HepG2 (cell line): ENCODE measurements around the gene GRID1. TPM values are rescaled to one million over a fixed set of nuclear protein-coding genes. Genes with fewer than 3 reads are reported as not detected.

Experiments used
- ATAC-seq: fragments of 200-7000 bp; cut with Tn5 transposase; 3 replicates; pipeline ENCODE4 v1.9.1; 2020; ENCODE audit warnings: mild to moderate bottlenecking, moderate library complexity
- BruUV-seq: library from RNA; stranded (reverse); fragments of 400-500 nt; replicated peaks from 2 replicates; lab custom pipeline; 2021; lab: Mats Ljungman, UMichigan
- CTCF ChIA-PET: fragments of 300-600 bp; formaldehyde crosslinking; extraction: SDS; loops from one replicate; lab custom pipeline; 2021; ENCODE audit warnings: low total read pairs, inconsistent platforms, low intra/inter-chr PET ratio; lab: Yijun Ruan, JAX
- POLR2A ChIA-PET: fragments of 350-600 bp; sonication (Branson Sonifier 250); formaldehyde crosslinking; loops from one replicate; lab custom pipeline; 2020; ENCODE audit warnings: antibody characterized with exemption, inconsistent platforms; lab: Yijun Ruan, JAX
- DNase-seq: peaks from one replicate; pipeline ENCODE4 v3.0.0-alpha.2; 2015; ENCODE audit warnings: low spot score
- FAIRE-seq: peaks from 3 replicates; lab custom pipeline; 2011; peaks lifted over from hg19 to GRCh38; lab: Jason Lieb, UNC
- H2AFZ ChIP-seq: one replicate; pipeline ENCODE4 v1.6.1; 2011; ENCODE audit warnings: low read length, inconsistent platforms
- H3K27ac ChIP-seq: fragments of 300-600 bp; 3 replicates; pipeline ENCODE4 v1.8.0; 2011; ENCODE audit warnings: mixed run types, mild to moderate bottlenecking, mixed read lengths, low read length, inconsistent platforms; ENCODE audit not compliant: insufficient read depth; ENCODE audit errors: extremely low read length
- H3K27me3 ChIP-seq, 2 experiments: fragments of 200-600 bp in 1 of 2; 2 replicates in 1 of 2; 3 replicates in 1 of 2; pipeline versions ENCODE4 v1.6.0 to v1.8.0; 2011; ENCODE audit warnings: low read length in 2 of 2, mild to moderate bottlenecking in 2 of 2, moderate library complexity in 2 of 2, inconsistent platforms in 1 of 2; ENCODE audit not compliant: insufficient read depth in 2 of 2, control insufficient read depth in 1 of 2
- H3K36me3 ChIP-seq, 2 experiments: fragments of 200-600 bp in 1 of 2; replicated peaks in 1 of 2; 2 replicates in 1 of 2; 3 replicates in 1 of 2; pipeline versions ENCODE4 v1.5.1 to v1.8.0; 2011; ENCODE audit warnings: low read length in 2 of 2, inconsistent platforms in 1 of 2; ENCODE audit not compliant: insufficient read depth in 2 of 2, control insufficient read depth in 1 of 2
- H3K4me1 ChIP-seq: 2 replicates; pipeline ENCODE4 v1.5.1; 2012; ENCODE audit warnings: low read length, inconsistent platforms; ENCODE audit not compliant: insufficient read depth
- H3K4me2 ChIP-seq: 2 replicates; pipeline ENCODE4 v1.6.0; 2011; ENCODE audit warnings: low read depth, low read length, inconsistent platforms
- H3K4me3 ChIP-seq, 3 experiments: fragments of 200-600 bp in 1 of 3; sonication (generic), shearing (Covaris generic) in 1 of 3; replicated peaks in 1 of 3; 2 replicates each; pipeline ENCODE4 v1.5.1; 2011 to 2016; ENCODE audit warnings: low read length in 3 of 3, inconsistent platforms in 2 of 3, low read depth in 2 of 3, mild to moderate bottlenecking in 2 of 3, control low read depth in 1 of 3, mixed read lengths in 1 of 3; ENCODE audit not compliant: insufficient read depth in 1 of 3
- H3K79me2 ChIP-seq: one replicate; pipeline ENCODE4 v1.6.1; 2011; ENCODE audit warnings: low read length, inconsistent platforms; ENCODE audit not compliant: insufficient read depth
- H3K9ac ChIP-seq: 2 replicates; pipeline ENCODE4 v1.6.0; 2011; ENCODE audit warnings: mild to moderate bottlenecking, low read depth, low read length, inconsistent platforms; ENCODE audit not compliant: insufficient read depth
- H3K9me3 ChIP-seq: 2 replicates; pipeline ENCODE4 v1.5.1; 2012; ENCODE audit warnings: mild to moderate bottlenecking, low read length
- H4K20me1 ChIP-seq: 2 replicates; pipeline ENCODE4 v1.6.0; 2011; ENCODE audit warnings: inconsistent platforms, mild to moderate bottlenecking, low read length, moderate library complexity; ENCODE audit not compliant: insufficient read depth
- HMGA1 ChIP-seq: sonication (generic); formaldehyde crosslinking; conservative IDR thresholded peaks from 2 replicates; pipeline ENCODE4 v1.4.0; 2020; ENCODE audit warnings: missing genetic modification reagents
- HOXA9 ChIP-seq: sonication (generic); formaldehyde crosslinking; IDR thresholded peaks from 2 replicates; pipeline ENCODE4 v1.8.1; 2022; ENCODE audit warnings: missing genetic modification reagents, mild to moderate bottlenecking, moderate library complexity, borderline replicate concordance
- MTF1 ChIP-seq: sonication (generic); formaldehyde crosslinking; IDR thresholded peaks from 2 replicates; pipeline ENCODE4 v1.5.0; 2020; ENCODE audit warnings: missing genetic modification reagents
- NONO ChIP-seq, 2 experiments: fragments of 450-650 bp in 1 of 2; sonication (generic) in 1 of 2; formaldehyde crosslinking in 1 of 2; IDR thresholded peaks in 1 of 2; conservative IDR thresholded peaks in 1 of 2; 2 replicates each; pipeline versions ENCODE4 v1.6.1 to v1.8.0; 2017 to 2022; ENCODE audit warnings: mild to moderate bottlenecking in 1 of 2, missing genetic modification reagents in 1 of 2, moderate library complexity in 1 of 2
- WIZ ChIP-seq: sonication (generic); formaldehyde crosslinking; IDR thresholded peaks from 2 replicates; pipeline ENCODE4 v1.5.1; 2020; ENCODE audit warnings: mild to moderate bottlenecking, missing genetic modification reagents
- ZNF121 ChIP-seq: sonication (generic); formaldehyde crosslinking; IDR thresholded peaks from 2 replicates; pipeline ENCODE4 v1.5.0; 2020; ENCODE audit warnings: mild to moderate bottlenecking, missing genetic modification reagents
- ZNF230 ChIP-seq: sonication (generic); formaldehyde crosslinking; IDR thresholded peaks from 2 replicates; pipeline ENCODE4 v1.4.0; 2020; ENCODE audit warnings: mild to moderate bottlenecking, missing genetic modification reagents
- ZNF253 ChIP-seq: sonication (generic); formaldehyde crosslinking; IDR thresholded peaks from 2 replicates; pipeline ENCODE4 v1.8.0; 2022; ENCODE audit warnings: mild to moderate bottlenecking, missing genetic modification reagents, borderline replicate concordance
- ZNF430 ChIP-seq: sonication (generic); formaldehyde crosslinking; IDR thresholded peaks from 2 replicates; pipeline ENCODE4 v1.9.0; 2021; ENCODE audit warnings: mild to moderate bottlenecking, missing genetic modification reagents
- ZZZ3 ChIP-seq: sonication (generic); formaldehyde crosslinking; IDR thresholded peaks from 2 replicates; pipeline ENCODE4 v1.4.0; 2020; ENCODE audit warnings: missing genetic modification reagents, mild to moderate bottlenecking, borderline replicate concordance
- WGBS: methylation state at CpG from one replicate; pipeline ENCODE4 v1.1.6; 2017; ENCODE audit warnings: low lambda C conversion rate; 5-methylcytosine and 5-hydroxymethylcytosine counted together
- in situ Hi-C: cut with HindIII; loops from 2 replicates; pipeline ENCODE4 v1.10.0; 2017; ENCODE audit warnings: low pct_unique_long_range_greater_than_20kb; ENCODE audit not compliant: extremely low pct_ligation_motif_present
- intact Hi-C: fragments of 100-400 bp; cut with micrococcal nuclease; formaldehyde crosslinking; loops from one replicate; pipeline ENCODE4 v1.10.0; 2022; ENCODE audit not compliant: unreplicated experiment
- polyA plus RNA-seq, 8 experiments: library from polyadenylated mRNA; depleted of rRNA in 3 of 8; stranded (reverse) in 7 of 8; unstranded in 1 of 8; fragments of >200 nt; fragmentation: Illumina TruSeq in 4 of 8; extraction: Trizol in 4 of 8; gene quantifications; 2 replicates each; pipeline versions ENCODE4 v1.2.1 to v1.2.3, GENCODE V29; 2011 to 2016; ENCODE audit warnings: low read depth in 4 of 8, missing spikeins in 1 of 8, mixed read lengths in 1 of 8; ENCODE audit not compliant: insufficient read depth in 1 of 8
- total RNA-seq, 5 experiments: library from RNA; depleted of rRNA; stranded (reverse); fragments of >200 nt; fragmentation: Illumina TruSeq; extraction: Trizol; gene quantifications; 2 replicates each; pipeline ENCODE4 v1.2.3, GENCODE V29; 2016; ENCODE audit warnings: low read depth in 1 of 5
- TF ChIP-seq, protein P1 (sequence below): sonication (generic); formaldehyde crosslinking; IDR thresholded peaks from 2 replicates; pipeline ENCODE4 v1.5.0; 2020; ENCODE audit warnings: missing genetic modification reagents
- TF ChIP-seq, protein P2 (sequence below): sonication (generic); formaldehyde crosslinking; IDR thresholded peaks from 2 replicates; pipeline ENCODE4 v1.8.1; 2023; ENCODE audit warnings: missing genetic modification reagents, inconsistent platforms, borderline replicate concordance
- TF ChIP-seq, protein P3 (sequence below): sonication (generic); formaldehyde crosslinking; IDR thresholded peaks from 2 replicates; pipeline ENCODE4 v1.8.1; 2022; ENCODE audit warnings: low read depth, mild to moderate bottlenecking, missing genetic modification reagents
- TF ChIP-seq, protein P4 (sequence below): sonication (generic); formaldehyde crosslinking; IDR thresholded peaks from 2 replicates; pipeline ENCODE4; 2020; ENCODE audit warnings: missing genetic modification reagents, mild to moderate bottlenecking, borderline replicate concordance

The GRID1 gene
- total and polyA plus RNA-seq, 2 of the 13 experiments (the other 11 are each of a cell fraction or from before 2014, with no cell fraction given): 0.05 TPM; not detected in 1

DNA sequence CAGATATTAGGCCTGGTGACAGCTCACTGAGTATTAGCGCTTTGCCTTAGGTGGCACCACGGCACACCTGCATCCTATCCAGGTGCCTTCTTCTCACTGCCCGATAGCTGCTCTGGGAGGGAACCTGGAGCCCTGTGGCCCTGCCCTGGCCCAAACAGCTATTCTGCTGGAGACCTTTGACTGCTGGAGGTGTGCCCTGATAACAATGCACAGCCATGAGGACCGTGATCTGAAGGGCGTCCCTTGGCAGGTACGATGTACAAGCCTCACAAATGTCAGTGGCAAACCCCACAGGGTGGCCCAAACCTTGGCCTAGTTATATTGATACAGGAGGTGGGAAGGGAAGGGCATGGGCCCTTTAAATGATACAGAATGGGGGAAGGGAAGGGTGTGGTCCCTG is 259.5 kb downstream of the GRID1 start:
- no peak overlapping the region for H3K4me3 ChIP-seq
- H3K9me3 ChIP-seq: no peaks in the 10 kb centered on the region
- FAIRE-seq (no peak), ATAC-seq (no peak), DNase-seq (no peak)
- no peak overlapping the region for H3K9ac ChIP-seq
- no TSS peak for BruUV-seq
- no peak overlapping the region for H3K4me2 ChIP-seq
- ChIA-PET CTCF (no interaction called here), POLR2A (no interaction called here)
- no peaks in the 10 kb centered on the region for H3K36me3 ChIP-seq
- no peak overlapping the region for H3K27ac ChIP-seq
- peaks cover 0 to 1% of the 10 kb centered on the region in 2 experiments; a peak in 1 of 5 replicates for H3K27me3 ChIP-seq
- intact Hi-C loops (no loop called here), in situ Hi-C loops (no loop called here)
- no peaks in the 10 kb centered on the region for H3K79me2 ChIP-seq
- H3K4me1 ChIP-seq: no peaks in the 10 kb centered on the region
- no peak overlapping the region for H2AFZ ChIP-seq
- TF ChIP-seq HMGA1: no peak
- no peak for TF ChIP-seq HOXA9 (CRISPR knock-in tag)
- TF ChIP-seq, protein P1, sequence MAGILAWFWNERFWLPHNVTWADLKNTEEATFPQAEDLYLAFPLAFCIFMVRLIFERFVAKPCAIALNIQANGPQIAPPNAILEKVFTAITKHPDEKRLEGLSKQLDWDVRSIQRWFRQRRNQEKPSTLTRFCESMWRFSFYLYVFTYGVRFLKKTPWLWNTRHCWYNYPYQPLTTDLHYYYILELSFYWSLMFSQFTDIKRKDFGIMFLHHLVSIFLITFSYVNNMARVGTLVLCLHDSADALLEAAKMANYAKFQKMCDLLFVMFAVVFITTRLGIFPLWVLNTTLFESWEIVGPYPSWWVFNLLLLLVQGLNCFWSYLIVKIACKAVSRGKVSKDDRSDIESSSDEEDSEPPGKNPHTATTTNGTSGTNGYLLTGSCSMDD (CRISPR knock-in tag): no peak
- no peak for TF ChIP-seq ZNF230 (CRISPR knock-in tag)
- TF ChIP-seq ZNF430 (CRISPR knock-in tag): no peak
- TF ChIP-seq, protein P2, sequence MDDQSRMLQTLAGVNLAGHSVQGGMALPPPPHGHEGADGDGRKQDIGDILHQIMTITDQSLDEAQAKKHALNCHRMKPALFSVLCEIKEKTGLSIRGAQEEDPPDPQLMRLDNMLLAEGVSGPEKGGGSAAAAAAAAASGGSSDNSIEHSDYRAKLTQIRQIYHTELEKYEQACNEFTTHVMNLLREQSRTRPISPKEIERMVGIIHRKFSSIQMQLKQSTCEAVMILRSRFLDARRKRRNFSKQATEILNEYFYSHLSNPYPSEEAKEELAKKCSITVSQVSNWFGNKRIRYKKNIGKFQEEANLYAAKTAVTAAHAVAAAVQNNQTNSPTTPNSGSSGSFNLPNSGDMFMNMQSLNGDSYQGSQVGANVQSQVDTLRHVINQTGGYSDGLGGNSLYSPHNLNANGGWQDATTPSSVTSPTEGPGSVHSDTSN (CRISPR knock-in tag): no peak
- TF ChIP-seq ZNF121 (CRISPR knock-in tag): no peak
- no peak for TF ChIP-seq ZNF253 (CRISPR knock-in tag)
- TF ChIP-seq, protein P3, sequence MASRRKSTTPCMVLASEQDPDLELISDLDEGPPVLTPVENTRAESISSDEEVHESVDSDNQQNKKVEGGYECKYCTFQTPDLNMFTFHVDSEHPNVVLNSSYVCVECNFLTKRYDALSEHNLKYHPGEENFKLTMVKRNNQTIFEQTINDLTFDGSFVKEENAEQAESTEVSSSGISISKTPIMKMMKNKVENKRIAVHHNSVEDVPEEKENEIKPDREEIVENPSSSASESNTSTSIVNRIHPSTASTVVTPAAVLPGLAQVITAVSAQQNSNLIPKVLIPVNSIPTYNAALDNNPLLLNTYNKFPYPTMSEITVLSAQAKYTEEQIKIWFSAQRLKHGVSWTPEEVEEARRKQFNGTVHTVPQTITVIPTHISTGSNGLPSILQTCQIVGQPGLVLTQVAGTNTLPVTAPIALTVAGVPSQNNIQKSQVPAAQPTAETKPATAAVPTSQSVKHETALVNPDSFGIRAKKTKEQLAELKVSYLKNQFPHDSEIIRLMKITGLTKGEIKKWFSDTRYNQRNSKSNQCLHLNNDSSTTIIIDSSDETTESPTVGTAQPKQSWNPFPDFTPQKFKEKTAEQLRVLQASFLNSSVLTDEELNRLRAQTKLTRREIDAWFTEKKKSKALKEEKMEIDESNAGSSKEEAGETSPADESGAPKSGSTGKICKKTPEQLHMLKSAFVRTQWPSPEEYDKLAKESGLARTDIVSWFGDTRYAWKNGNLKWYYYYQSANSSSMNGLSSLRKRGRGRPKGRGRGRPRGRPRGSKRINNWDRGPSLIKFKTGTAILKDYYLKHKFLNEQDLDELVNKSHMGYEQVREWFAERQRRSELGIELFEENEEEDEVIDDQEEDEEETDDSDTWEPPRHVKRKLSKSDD (CRISPR knock-in tag): no peak
- TF ChIP-seq, protein P4, sequence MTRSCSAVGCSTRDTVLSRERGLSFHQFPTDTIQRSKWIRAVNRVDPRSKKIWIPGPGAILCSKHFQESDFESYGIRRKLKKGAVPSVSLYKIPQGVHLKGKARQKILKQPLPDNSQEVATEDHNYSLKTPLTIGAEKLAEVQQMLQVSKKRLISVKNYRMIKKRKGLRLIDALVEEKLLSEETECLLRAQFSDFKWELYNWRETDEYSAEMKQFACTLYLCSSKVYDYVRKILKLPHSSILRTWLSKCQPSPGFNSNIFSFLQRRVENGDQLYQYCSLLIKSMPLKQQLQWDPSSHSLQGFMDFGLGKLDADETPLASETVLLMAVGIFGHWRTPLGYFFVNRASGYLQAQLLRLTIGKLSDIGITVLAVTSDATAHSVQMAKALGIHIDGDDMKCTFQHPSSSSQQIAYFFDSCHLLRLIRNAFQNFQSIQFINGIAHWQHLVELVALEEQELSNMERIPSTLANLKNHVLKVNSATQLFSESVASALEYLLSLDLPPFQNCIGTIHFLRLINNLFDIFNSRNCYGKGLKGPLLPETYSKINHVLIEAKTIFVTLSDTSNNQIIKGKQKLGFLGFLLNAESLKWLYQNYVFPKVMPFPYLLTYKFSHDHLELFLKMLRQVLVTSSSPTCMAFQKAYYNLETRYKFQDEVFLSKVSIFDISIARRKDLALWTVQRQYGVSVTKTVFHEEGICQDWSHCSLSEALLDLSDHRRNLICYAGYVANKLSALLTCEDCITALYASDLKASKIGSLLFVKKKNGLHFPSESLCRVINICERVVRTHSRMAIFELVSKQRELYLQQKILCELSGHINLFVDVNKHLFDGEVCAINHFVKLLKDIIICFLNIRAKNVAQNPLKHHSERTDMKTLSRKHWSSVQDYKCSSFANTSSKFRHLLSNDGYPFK (CRISPR knock-in tag): no peak
- no peak for TF ChIP-seq WIZ
- TF ChIP-seq ZZZ3 (CRISPR knock-in tag): no peak
- TF ChIP-seq NONO (IDR thresholded peaks at IDR 0.05): no peak
- no peak for TF ChIP-seq NONO (CRISPR knock-in tag; conservative IDR thresholded peaks at IDR 0.05)
- TF ChIP-seq MTF1: no peak
- no peaks in the 10 kb centered on the region for H4K20me1 ChIP-seq
- WGBS: 71% methylated on average over 5 of the region's 6 CpGs
